ENCODE data around the gene DDHD1.
A peak's percentile ranks its signal among the peaks of the same experiment; 100 is the strongest.

Gene DDHD1

DNA sequence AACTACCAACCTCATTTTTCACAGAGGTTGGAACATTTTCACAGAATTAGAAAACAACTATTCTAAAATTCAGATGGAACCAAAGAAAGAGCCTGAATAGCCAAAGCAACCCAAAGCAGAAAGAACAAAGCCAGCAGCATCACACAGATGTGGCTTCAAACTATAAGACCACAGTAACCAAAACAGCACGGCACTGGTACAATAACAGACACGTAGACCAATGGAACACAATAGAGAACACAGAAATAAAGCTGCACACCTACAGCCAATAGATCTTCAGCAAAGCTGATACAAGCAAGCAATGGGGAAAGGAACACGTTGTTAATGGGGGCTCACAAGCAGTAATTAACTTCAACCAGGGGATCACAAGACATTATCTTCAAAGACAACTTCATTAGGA is 114.5 kb downstream of the DDHD1 start:
- H3K4me3 ChIP-seq, result no peak overlapping the region
- no peak overlapping the region for H3K27ac ChIP-seq

DNA sequence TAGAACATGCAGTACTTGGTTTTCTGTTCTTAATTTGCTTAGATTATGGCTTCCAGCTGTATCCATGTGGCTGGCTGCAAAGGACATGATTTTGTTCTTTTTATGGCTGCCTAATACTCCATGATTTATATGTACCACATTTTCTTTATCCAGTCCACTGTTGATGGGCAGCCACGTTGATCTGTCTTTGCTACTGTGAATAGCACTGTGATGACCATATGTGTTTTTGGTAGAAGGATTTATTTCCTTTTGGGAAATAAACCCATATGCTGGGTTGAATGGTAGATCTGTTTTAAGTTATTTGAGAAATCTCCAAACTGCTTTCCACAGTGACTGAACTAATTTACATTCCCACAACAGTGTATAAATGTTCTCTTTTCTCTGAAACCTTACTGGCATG is 116.1 kb downstream of the DDHD1 start:
- no peak overlapping the region for H3K4me3 ChIP-seq
- H3K27ac ChIP-seq, result no peak overlapping the region

DNA sequence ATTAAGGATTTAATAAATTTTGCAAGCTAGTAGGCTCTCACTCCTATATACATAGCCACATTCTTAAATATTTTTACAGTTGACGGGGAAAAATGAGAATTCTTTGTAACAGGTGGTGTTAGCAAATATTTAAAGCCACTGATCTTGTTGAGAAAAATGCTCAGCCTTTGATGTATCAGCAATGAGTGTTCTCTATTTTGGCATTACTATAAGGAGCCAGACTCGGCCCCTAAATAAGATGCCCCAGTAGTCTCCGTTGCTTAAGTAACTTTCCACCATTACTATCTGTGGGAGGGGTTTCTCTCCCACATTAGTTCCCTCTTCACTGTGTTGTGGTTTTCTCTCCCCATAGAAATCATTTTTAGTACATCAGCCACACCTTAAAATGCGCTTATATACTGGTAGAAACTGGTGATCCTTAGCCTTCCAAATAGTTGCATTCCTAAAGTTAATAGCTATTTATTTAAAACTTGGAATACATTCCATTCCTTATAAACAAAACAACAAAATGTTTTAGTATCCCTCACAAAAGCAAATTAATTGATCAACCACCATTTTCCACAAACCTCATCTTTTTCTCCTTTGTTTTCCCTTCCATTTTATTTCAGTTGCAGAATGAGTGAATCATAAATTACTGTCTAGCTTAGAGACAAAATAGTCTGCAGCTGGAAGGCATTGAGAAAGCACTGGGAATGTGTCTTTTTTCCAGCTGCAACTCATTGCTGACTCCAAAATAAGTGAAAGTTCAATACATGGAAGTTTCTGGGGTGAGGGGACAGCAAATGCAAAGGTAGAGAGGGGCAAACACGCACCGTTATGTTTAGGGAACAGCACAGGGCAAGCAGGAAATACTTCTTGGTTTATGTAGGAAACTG is 117.5 kb downstream of the DDHD1 start:
- H3K27ac ChIP-seq, result peak overlapping the region in 1 of 21 experiments; percentile 54
- no peak overlapping the region for H3K4me3 ChIP-seq

GRCh38 chr14:53034688-53035230 is 118.4 kb downstream of the DDHD1 start:
- Histone ChIP-seq H3K27ac (no peak overlapping the region), H3K4me3 (no peak overlapping the region)

- Histone ChIP-seq H3K27ac (no peak overlapping the region), H3K4me3 (no peak overlapping the region)
Measured at GRCh38 chr14:53034036-53034435, 119.1 kb downstream of the DDHD1 start.

DNA sequence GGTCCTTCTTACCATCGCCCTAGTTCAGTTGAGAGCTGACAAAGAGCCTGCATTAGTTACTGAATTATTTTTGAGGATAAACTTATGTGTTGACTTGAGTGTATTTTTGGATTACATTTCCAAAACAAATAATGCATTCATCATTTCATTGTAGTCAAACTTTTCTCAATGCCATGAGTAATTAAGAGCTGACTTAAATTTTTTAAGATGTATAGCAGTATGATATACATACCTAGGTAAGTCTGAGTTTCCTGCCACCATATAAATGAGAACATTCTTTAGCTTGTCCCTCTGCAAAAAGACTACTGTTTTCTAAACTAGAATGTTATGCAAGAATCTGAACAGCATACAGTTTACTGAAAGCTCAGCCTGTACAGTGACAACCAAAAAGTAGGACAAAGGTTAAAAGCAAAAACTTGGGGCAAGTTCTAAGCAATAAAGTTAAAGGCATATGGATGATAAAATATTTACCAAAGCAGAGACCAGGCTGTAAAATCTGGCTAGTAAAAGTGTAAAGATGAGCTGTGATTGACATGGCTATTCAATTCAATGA is 120.2 kb downstream of the DDHD1 start:
- Histone ChIP-seq H3K4me3 (no peak overlapping the region), H3K27ac (peak overlapping the region in 3 of 21 experiments; percentile 9 to 40 (median 30))

DNA sequence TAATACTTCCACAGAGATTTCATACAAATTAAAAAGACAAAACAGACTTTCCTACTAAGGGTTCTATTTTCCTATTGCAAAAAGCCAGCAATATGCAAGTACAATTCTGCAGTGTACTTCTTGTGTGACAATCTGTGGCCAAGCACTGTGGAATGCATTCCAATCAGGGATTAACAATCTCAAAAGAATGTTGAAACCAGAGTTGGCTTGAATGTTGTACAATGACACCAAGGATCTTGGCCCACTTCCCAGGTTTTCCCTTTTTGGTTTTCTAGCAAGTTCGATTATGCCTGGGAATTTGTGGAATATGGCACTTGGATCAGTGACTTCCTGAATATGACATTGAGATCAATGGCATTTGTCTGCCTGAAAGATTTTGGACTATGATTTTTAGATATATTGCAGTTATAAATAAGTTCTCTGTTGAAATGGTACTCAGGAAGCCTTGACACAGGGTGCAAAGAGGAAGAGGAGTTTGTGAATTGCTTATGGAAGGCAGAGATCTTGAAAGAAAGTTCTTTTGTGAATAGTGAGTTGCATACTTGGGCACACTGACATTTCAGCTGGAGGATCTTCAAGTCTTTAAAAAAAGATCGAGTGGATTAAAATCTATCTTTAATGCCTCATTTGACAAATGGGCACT is 120.8 kb downstream of the DDHD1 start:
- no peak overlapping the region for H3K4me3 ChIP-seq
- peak overlapping the region in 3 of 21 experiments; percentile 9 to 40 (median 30) for H3K27ac ChIP-seq

- Histone ChIP-seq H3K4me3 (no peak overlapping the region), H3K27ac (no peak overlapping the region)
Measured at GRCh38 chr14:53027562-53027961, 125.6 kb downstream of the DDHD1 start.

DNA sequence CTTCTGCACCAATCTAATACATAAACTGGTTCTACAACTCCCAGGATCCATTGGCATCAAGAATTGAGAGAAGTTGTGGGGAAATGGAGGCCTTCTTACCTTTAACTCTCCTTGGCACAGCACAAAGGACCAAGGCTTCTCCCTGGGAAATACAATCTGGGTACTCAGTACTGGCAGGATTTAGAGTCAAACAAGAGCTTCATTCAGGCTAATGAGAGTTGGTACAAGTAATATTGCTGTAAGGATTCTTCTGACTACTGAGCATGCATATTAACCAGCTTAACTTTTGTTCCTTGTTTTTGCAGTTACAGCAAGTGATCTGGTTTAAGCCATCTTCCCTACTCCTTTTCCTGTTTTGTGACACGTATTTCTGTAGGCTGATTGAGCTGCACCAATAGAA is 126.1 kb downstream of the DDHD1 start:
- Histone ChIP-seq H3K27ac (no peak overlapping the region), H3K4me3 (no peak overlapping the region)

DNA sequence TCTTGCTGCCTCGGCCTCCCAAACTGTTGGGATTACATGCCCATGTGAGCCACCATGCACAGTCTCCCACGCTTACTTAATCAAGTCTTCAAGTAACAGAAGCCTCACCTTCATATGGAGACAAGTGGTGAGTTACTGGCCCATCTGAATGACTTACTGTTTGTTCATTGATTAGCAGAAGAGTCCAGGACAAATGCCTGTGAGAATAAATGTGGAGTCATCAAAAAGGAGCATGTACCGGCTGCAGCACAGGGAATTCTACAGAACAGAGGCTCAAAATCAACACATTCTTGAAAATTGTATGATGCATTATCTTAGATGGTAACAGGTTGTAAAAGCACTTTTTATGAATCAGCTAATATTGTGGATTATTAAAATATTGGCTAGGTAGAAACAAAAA is 129.8 kb downstream of the DDHD1 start:
- Histone ChIP-seq H3K4me3 (no peak overlapping the region), H3K27ac (no peak overlapping the region)

DNA sequence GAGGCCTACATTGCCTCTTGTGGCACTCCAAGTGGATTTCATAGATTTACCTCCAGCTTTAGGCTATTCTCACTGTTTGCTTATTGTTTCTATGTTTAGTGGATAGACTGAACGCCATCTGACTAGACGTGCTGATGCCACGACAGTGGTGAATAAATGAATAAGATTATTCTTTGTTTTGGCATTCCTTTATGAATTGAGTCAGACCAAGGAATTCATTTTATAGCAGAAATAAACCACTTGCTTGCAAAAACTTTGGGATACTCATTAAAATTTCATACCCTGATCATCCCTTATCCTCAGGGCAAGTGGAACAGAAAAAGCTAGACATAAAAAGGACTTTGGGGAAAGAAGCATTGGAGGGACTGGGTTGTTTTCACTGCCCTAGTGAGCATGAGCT is 130.5 kb downstream of the DDHD1 start:
- Histone ChIP-seq H3K4me3 (no peak overlapping the region), H3K27ac (no peak overlapping the region)

DNA sequence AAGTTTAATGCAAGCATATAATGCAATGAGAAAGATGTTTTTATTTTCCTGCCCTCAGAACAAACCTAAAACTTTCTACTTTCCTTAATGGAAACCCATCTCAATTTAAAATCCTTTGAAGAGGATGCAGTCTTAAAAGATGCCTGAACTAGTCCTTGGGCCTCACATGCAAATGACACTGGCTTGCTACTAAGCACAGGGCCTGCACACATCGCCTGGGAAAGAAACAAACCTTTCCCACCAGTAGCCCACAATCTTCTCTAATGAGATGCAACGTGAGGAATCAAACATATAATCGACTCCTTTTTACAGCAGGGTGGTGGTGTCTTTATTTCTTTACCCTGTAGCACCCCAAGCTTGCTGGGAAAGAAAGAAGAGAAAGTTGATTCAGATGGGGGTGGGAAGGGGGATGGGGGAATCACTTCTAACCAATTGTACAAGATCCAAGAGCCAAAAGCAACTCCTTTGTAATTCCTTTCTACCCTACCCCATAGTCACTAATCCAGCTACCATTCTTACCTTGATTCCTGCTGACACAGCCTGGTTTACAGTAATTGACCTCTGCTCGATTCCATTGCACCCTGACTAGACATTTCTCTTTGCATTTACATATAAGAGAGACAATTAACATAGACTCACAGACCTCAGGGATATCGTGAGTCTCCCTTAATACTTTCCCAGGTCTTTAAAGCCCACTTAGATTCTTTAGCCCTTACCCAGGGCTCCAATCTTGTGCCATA is 132.8 kb downstream of the DDHD1 start:
- H3K27ac ChIP-seq, result no peak overlapping the region
- H3K4me3 ChIP-seq, result no peak overlapping the region

DNA sequence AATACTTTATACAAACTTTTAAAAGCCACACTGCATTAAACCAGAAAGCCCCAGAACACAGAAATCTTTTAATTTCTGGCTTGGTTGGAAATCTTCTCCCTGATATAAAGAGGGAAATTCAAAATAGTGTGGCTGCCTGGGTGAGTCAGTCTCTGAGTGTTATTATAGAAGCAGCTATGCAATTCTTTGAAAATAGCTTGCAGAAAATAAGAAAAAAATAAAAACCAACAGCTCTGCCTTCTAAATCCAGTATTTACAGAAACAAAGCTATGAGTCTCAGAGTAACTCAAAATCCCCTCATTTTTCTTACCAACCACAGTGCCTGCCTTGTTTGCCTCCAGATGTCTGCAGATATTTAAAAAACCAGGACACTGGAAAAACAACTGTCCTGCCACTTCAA is 133.7 kb downstream of the DDHD1 start:
- no peak overlapping the region for H3K4me3 ChIP-seq
- H3K27ac ChIP-seq, result peak overlapping the region in 1 of 21 experiments; percentile 34

DNA sequence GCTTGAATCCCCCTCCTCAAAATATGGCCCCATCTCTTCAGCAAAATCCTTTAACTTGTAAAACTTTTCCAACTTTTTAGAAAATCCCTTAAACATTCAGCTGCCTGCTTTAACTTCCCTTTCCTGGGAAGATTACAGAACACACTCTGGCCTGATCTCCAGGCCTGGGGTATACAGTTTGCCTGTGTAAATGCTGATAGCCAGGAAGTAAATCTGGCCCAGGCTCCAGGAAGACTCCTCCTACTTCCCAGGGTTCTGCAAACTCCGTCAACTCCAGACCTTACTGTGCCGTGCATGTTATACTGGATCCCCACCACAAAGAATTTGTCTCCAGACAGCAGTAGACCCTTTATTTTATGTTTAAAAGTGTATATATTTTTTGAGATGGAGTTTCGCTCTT is 135.3 kb downstream of the DDHD1 start:
- Histone ChIP-seq H3K4me3 (no peak overlapping the region), H3K27ac (no peak overlapping the region)

DNA sequence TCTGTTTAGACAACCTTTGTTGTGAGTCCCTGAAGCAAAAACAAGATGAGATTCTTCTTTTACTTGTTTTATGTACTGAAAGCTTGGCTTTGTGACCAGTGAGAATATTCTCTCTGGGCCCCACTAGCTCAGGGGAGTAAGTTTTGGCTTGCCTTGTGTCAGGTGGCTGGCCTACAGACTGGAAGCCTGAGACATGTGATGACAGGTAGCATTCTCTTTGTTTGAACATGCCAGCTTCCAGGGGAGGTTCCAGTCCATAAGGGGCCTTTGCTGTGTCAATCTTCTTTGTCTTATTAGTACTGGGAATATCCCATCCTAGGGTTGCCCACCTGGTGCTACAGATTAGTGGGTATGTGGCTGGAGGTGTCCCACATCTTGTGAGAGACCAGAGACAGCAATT is 136.2 kb downstream of the DDHD1 start:
- no peak overlapping the region for H3K27ac ChIP-seq

DNA sequence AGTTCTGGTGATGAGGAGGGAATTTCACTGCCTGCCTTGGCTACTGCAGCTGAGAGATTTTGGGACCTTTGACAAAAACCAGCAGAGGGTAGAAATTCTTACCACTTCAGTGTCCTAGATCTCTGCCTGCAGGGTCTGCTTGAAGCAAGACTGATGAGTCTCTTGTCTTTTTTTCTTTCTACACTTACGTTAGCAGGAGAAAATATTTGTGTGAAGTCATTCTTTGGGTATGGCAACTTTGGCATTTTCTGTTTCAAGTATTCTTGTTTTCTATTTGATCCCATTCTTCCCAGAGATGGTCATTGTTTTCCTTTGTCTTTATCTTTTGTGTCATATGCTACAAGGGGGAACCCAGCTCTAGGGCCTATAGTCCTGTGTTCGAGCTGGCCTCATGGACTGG is 136.6 kb downstream of the DDHD1 start:
- Histone ChIP-seq H3K4me3 (no peak overlapping the region), H3K27ac (no peak overlapping the region)

More for the DNA sequence above, 136.2 kb downstream of the DDHD1 start:
- no peak overlapping the region for H3K4me3 ChIP-seq

DNA sequence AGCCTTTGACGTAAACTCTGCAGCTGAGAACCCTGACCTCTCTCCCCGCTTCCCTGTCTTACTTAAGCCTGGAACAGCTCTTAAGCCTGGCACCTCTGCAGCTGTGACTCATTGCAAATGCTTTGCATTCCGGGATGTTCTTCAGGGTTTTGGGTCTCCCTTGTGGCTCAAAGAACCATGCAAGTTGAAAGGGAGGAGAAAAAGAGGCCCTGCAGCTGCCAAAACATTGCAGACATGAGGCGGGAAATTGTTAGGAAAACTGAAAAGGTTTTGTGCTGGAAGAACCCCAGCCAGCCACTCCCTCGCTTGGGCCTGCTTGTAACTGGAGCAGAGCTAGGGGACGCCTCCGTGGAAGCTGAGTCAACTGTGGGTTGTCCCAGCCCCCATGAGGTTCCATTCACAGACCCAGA is 142.1 kb downstream of the DDHD1 start:
- H3K4me3 ChIP-seq, result no peak overlapping the region
- peak overlapping the region in 8 of 21 experiments; percentile 9 to 51 (median 25) for H3K27ac ChIP-seq

DNA sequence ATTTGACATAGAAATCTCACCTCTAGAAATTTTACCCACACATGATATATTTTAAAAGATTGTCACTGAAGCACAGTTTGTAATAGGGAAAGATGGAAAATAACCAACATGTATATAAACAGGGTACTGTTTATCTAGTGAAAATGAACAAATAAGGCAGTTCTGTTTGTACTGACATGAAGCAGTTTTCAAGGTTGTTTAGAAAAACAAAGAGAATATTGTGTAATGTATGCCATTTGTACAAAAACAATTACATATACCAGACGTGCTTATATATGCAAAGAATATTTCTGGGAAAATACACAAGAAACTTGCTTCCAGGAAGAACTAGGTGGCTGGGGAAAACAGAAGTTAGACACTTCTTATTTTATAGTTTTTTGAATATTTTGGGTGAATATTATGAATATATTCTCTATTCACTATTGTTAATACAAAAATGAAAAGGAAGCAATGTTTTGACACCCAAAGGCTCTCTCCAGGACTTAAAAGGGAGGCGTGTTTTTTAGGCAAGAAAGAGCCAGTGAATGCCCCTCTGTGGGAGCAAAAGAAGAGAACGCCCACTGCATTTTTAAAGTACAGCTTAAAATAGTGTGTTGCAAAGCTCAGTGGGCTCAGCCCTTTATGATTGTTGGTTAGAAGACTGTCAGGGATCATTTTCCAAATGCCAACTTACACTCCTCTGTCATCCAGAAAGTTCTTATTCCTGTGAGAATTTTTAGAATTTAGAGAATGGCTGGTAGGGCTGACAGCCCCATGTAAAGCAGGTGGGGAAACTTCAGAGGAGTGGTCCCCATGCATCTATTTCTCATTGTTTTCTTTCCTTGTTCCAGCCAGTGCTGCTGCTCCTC is 142.7 kb downstream of the DDHD1 start:
- peak overlapping the region in 5 of 21 experiments; percentile 6 to 51 (median 24) for H3K27ac ChIP-seq
- H3K4me3 ChIP-seq, result no peak overlapping the region

- H3K27ac ChIP-seq, result no peak overlapping the region
Measured at GRCh38 chr14:53006931-53007562, 146.1 kb downstream of the DDHD1 start.

More at GRCh38 chr14:53006931-53007562, 146.1 kb downstream of the DDHD1 start:
- H3K4me3 ChIP-seq, result no peak overlapping the region
